ENCODE data around the gene ALDH1L1.

ALDH1L1 gene

DNA sequence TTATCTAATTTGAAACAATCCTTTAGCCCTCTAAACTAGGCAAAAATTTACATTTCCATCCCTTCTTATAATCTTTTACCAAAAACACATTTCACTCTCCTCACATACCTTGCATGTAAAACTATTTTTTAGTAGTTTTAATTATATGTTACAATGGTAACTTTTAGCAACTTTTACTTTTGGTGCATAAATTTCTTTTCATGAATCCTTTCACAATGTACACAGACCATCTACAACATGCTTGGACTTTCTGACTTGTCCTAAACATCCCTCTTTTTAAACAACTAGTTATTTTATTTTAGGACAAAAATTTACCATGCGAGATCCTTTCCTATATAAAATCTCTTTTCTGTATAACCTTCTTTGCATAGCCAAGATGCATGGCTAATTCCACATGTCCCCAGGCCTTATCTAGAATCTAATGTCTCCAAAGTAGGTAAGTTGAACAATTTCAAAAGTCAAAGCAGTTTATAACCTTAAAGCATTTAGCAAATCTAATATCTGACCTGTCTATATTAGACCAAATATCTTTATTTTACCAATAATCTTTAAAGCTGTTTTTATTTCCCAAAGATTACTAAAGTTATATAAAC, 14.4 kb upstream of the ALDH1L1 start:
- no peak for DNase-seq (ENCODE audit: low spot score)

DNA sequence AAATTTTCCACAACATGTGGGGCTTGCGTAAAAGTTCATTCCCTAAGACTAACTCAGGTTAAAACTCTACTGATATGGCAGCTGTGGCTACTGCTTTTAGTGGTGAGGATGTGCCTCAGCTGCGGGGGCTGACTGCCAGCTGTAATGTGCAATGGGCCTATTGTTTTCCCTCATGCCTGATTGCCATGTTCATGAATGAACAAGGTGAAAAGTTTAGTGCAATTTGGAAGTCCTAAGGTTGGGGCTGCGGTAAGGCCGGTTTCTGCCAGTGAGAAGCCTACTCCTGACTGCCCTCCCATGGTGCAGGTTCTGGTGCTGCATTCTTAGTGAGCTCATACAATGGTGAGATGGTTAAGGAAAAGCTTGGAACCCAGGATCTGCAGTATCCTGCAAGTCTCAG, 10.9 kb upstream of the ALDH1L1 start:
- DNase-seq (ENCODE audit: low spot score) = no peak

DNA sequence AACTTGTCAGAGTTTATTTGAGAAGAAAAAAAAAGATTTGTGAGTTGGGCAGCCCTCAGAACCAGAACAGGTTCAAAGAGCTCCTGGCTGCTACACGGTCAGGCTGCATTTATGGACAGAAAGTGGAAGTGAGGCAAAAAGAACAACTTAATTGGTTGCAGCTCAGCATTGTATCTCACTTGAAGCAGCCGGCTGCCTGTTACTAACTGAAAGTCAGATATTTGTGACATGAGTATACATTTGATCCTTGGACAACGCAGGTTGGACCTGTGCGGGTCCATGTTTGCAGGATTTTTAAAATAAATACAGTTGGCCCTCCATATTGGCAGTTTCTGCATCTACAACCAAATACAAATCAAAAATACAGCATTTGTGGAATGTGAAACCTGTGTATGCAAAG, 7.5 kb upstream of the ALDH1L1 start:
- DNase-seq (ENCODE audit: low spot score) = no peak

DNA sequence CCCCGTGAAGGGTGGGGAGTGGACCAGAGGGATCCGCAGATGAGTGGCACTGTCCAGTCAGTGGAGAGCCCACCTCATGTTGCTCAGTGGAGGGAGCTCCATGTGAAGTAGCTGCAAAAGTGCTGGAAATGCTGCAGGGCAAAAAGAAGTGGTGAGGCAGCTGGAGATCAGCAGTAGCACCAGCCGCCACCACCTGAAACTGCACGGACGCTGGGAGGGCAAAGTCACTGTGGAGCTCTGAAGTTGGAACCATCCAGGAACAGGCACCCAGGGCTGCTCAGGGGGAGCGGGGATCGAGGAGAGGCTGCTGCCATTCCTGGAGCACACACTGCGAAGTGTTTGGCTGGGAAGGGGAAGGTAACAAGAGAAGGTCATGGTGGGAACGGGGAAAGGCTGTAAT, 6.4 kb upstream of the ALDH1L1 start:
- no peak for DNase-seq (ENCODE audit: low spot score)

DNA sequence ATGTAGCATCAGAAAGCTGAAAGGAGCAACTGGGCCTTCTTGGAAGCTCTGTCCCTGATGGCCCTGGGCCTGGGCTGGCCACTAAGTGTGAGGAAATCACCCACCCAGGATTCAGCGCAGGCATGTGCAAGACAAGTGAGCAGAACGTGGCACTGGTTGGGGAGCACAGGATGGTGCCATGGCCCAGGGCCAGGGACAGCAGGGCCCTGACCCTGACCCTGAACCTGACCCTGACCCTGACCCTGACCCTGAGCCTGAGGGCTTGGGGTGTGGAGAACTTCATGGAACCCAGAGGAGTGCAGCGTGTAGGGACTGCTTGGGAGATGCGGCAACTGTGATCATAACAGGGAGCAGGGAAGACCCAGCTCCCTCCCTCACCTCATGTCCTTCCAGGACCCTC, 5.9 kb upstream of the ALDH1L1 start:
- no peak for DNase-seq (ENCODE audit: low spot score)

- DNase-seq (ENCODE audit: low spot score) = no peak
Observed at GRCh38 chr3:126184465-126185000, 4.1 kb upstream of the ALDH1L1 start.

DNA sequence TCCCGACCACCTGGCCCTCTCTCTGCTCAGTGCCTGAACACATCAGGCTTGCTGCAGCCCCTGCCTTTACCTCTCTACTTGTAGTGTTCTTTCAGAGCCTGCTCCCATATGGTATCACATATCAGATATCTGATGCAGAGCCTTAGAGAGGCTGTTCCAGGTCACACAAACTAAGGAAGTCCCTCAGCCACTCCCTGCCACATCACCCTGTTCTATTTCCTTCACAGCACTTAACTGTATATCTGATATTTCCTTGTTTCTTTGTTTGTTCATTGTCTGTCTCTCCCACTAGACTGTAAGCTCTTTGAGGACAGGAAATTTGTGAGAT, 976 bp upstream of the ALDH1L1 start:
- DNase-seq (ENCODE audit: low spot score) = no peak

- no peak for DNase-seq (ENCODE audit: low spot score)
Observed at GRCh38 chr3:126179825-126180476, 435 bp downstream of the ALDH1L1 start.

DNA sequence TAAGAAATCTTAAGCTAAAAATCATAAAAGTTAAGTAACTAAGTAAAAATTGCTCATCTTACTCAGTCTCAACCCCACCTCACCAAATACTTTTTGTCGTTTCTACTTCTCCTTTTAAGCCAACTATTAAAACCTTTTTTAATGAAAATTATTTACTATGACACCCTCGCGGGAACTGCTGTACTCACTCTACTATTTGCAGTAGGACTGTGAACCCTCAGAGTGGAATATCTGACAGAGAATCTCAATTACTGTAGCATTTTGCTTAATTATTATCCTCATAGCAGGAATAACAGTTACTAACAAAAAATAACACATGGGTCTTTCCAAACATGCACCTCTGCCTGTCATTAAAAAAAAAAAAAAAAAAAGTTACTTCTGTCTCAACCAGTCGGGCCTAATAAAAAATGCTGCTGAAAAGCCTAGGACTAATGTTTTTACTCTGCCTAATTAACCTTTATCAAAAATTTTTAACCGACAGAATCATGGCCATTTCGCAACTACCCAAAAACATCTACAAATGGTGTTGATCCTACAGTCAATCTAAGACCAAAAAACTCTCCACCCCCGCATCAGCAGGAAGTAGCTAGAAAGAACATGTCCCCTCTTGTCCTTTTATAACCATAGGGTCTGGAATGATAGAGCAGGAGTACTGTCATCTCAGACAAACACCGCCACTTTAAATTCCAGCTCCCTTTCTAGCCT, 10.2 kb downstream of the ALDH1L1 start:
- no peak for DNase-seq (ENCODE audit: low spot score)

- no peak for DNase-seq (ENCODE audit: low spot score)
Observed at GRCh38 chr3:126167566-126167965, 12.8 kb downstream of the ALDH1L1 start.

DNA sequence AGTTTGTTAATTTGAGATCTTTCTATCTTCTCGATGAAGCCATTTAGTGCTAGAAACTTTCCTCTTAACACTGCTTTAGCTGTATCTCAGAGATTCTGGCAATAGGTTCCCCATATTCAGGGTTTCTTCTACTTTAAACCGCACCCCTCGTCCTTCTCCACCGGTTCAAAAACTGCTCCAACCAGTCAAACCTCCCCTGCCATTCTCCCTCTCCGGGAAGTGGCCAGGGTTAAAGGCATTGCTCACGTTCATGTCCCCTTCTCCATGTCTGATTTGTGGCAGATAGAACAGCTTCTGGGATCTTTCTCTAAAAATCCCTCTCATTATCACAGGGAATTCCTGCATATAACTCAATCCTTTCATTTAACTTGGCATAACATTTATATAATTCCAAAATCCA, 14.4 kb downstream of the ALDH1L1 start:
- no peak for DNase-seq (ENCODE audit: low spot score)

DNA sequence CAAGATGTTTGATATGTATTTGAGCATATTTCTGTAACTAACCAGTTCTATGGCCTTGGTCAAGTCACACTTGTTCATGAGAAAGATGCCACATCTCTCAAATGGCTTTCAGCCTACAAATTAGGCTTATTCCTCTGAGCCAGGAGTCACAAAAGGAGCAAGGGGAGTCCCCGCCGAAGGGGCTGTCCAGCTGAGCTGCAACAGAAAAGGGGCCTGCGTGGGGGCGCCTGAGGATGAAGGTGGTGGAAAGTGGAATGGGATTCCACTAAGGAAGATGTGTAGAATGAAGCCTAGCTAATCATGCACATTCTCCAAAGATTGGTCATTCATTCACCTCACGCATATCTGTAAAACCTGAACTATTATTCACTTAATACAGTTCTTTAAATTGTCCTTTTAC, 19.1 kb downstream of the ALDH1L1 start:
- DNase-seq (ENCODE audit: low spot score) = no peak

DNA sequence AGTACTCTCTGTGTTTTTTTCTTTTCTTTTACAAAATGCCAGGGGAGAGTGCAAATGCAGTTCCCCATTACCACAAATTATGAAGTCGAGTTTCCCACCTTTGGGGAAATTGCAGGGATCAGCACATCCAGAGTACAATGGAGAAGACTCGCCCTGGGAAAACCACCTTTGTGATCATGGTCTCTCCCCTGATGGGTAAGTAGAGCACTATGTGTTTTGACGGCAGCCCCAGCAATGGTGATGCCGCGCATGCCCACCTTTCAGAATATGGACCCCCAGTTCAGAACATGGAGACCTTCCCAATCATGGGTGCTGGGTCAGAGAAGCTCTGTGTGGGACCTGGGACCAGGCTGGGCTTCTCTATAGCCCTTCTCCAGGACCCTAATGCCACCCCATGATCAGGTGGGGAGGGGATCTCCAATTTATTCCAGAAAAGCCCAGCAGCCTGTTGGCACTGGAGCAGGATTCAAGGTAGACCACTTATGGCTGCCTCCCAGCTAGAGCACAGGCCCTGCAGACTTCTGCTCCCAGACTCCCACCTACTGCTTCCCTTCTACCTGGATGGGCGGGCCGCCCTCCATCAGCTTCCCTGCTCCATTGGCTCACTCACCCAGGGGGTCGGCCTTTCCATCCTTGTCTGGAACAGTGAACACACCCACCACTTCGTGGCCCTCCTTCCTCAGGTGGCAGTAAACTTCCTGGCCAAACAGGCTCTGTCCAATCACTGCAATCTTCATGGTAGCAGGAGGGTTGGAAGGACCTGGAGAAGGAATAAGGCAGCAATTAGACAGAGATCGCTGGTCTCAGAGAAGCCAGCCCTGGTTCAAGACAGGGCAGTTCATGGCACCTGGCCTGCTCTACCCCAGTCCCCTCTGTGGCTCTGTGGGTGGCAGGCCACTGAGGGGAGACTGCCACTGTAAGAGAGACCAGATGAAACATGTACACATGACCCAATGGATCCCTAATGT, 19.9 kb downstream of the ALDH1L1 start:
- DNase-seq (ENCODE audit: low spot score) = no peak

DNA sequence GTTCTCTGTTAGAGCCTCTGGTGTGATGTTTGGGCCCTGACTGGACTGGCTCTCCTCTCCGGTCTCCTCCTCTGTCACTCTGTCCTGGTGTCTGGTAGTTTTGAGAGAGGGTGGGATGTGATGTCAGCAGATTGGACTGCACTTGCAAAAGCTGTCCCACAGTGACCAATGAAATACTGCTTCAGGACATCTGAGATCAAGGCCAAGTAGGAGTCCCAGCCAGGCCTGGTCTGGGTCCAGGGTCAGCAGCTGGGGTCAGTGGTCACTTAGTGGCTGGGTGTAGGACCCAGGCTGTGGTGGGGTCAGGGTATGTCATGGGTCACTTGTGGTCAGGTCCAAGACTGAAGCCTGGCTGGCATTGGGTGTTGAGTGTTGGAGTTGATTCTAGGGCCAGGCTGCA, 20.9 kb downstream of the ALDH1L1 start:
- no peak for DNase-seq (ENCODE audit: low spot score)

GRCh38 chr3:126158912-126159454, 21.4 kb downstream of the ALDH1L1 start:
- no peak for DNase-seq (ENCODE audit: low spot score)

GRCh38 chr3:126158016-126158911, 22.1 kb downstream of the ALDH1L1 start:
- DNase-seq (ENCODE audit: low spot score) = no peak

- no peak for DNase-seq (ENCODE audit: low spot score)
Observed at GRCh38 chr3:126157083-126157768, 23.2 kb downstream of the ALDH1L1 start.

DNA sequence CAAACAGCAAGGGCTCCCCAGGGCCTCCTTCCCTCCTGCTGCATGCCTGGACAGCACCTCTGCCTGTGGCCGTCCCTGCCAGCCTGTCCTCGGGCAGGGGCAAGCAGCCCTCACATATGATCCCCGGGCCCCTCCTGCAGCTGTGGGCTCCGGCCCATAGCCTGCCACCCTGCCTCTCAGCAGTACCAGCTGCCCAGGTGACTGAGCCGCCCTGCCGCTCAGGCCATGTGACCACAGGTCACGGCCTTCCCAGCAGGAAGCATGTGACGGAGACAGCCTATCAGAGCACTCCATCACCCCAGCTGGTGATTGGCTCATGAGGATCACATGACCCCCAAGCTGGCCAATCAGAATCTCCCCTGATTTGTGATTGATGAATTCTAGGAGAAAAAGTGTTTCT, 23.9 kb downstream of the ALDH1L1 start:
- DNase-seq (ENCODE audit: low spot score) = no peak

DNA sequence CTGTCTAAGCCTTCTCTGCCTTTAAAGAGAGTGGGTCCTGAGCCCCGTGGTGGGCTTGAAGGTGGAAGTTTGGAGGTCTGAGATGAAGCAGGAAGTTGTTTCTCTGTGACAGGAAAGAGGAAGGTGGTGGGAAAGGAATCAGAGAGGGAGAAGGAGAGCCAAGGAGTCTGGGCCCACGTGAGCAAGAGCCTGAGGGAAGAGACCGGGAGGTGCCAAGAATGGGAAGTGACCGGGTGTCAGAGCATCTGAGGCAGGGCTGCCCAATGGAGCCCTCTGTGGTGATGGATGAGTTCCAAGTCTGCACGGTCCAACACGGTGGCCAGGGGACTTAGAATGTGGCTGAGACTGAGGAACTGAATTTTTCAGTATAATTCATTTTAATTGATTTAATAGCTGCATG, 24.6 kb downstream of the ALDH1L1 start:
- DNase-seq (ENCODE audit: low spot score) = no peak

GRCh38 chr3:126155280-126155640, 25.1 kb downstream of the ALDH1L1 start:
- no peak for DNase-seq (ENCODE audit: low spot score)

Data from CD4-positive, alpha-beta T cell treated with Interleukin-2 at 100 ng/mL for 4 hours (primary cell).